HepG2 (cell line): ENCODE data around the gene SLC43A3. TPM values are rescaled to one million over a fixed set of nuclear protein-coding genes. Genes with fewer than 3 reads are reported as not detected.

Source experiments
- ATAC-seq: fragments of 200-7000 bp; cut with Tn5 transposase; 3 replicates; pipeline ENCODE4 v1.9.1; 2020; ENCODE audit warnings: mild to moderate bottlenecking, moderate library complexity
- BruUV-seq: library from RNA; stranded (reverse); fragments of 400-500 nt; replicated peaks from 2 replicates; lab custom pipeline; 2021; lab: Mats Ljungman, UMichigan
- CTCF ChIA-PET: fragments of 300-600 bp; formaldehyde crosslinking; extraction: SDS; loops from one replicate; lab custom pipeline; 2021; ENCODE audit warnings: low total read pairs, inconsistent platforms, low intra/inter-chr PET ratio; lab: Yijun Ruan, JAX
- POLR2A ChIA-PET: fragments of 350-600 bp; sonication (Branson Sonifier 250); formaldehyde crosslinking; loops from one replicate; lab custom pipeline; 2020; ENCODE audit warnings: antibody characterized with exemption, inconsistent platforms; lab: Yijun Ruan, JAX
- DNase-seq: peaks from one replicate; pipeline ENCODE4 v3.0.0-alpha.2; 2015; ENCODE audit warnings: low spot score
- FAIRE-seq: peaks from 3 replicates; lab custom pipeline; 2011; peaks lifted over from hg19 to GRCh38; lab: Jason Lieb, UNC
- H2AFZ ChIP-seq: one replicate; pipeline ENCODE4 v1.6.1; 2011; ENCODE audit warnings: low read length, inconsistent platforms
- H3K27ac ChIP-seq: fragments of 300-600 bp; 3 replicates; pipeline ENCODE4 v1.8.0; 2011; ENCODE audit warnings: mixed run types, mild to moderate bottlenecking, mixed read lengths, low read length, inconsistent platforms; ENCODE audit not compliant: insufficient read depth; ENCODE audit errors: extremely low read length
- H3K27me3 ChIP-seq, 2 experiments: fragments of 200-600 bp in 1 of 2; 2 replicates in 1 of 2; 3 replicates in 1 of 2; pipeline versions ENCODE4 v1.6.0 to v1.8.0; 2011; ENCODE audit warnings: low read length in 2 of 2, mild to moderate bottlenecking in 2 of 2, moderate library complexity in 2 of 2, inconsistent platforms in 1 of 2; ENCODE audit not compliant: insufficient read depth in 2 of 2, control insufficient read depth in 1 of 2
- H3K36me3 ChIP-seq, 2 experiments: fragments of 200-600 bp in 1 of 2; replicated peaks in 1 of 2; 2 replicates in 1 of 2; 3 replicates in 1 of 2; pipeline versions ENCODE4 v1.5.1 to v1.8.0; 2011; ENCODE audit warnings: low read length in 2 of 2, inconsistent platforms in 1 of 2; ENCODE audit not compliant: insufficient read depth in 2 of 2, control insufficient read depth in 1 of 2
- H3K4me1 ChIP-seq: 2 replicates; pipeline ENCODE4 v1.5.1; 2012; ENCODE audit warnings: low read length, inconsistent platforms; ENCODE audit not compliant: insufficient read depth
- H3K4me2 ChIP-seq: 2 replicates; pipeline ENCODE4 v1.6.0; 2011; ENCODE audit warnings: low read depth, low read length, inconsistent platforms
- H3K4me3 ChIP-seq, 3 experiments: fragments of 200-600 bp in 1 of 3; sonication (generic), shearing (Covaris generic) in 1 of 3; replicated peaks in 1 of 3; 2 replicates each; pipeline ENCODE4 v1.5.1; 2011 to 2016; ENCODE audit warnings: low read length in 3 of 3, inconsistent platforms in 2 of 3, low read depth in 2 of 3, mild to moderate bottlenecking in 2 of 3, control low read depth in 1 of 3, mixed read lengths in 1 of 3; ENCODE audit not compliant: insufficient read depth in 1 of 3
- H3K79me2 ChIP-seq: one replicate; pipeline ENCODE4 v1.6.1; 2011; ENCODE audit warnings: low read length, inconsistent platforms; ENCODE audit not compliant: insufficient read depth
- H3K9ac ChIP-seq: 2 replicates; pipeline ENCODE4 v1.6.0; 2011; ENCODE audit warnings: mild to moderate bottlenecking, low read depth, low read length, inconsistent platforms; ENCODE audit not compliant: insufficient read depth
- H3K9me3 ChIP-seq: 2 replicates; pipeline ENCODE4 v1.5.1; 2012; ENCODE audit warnings: mild to moderate bottlenecking, low read length
- H4K20me1 ChIP-seq: 2 replicates; pipeline ENCODE4 v1.6.0; 2011; ENCODE audit warnings: inconsistent platforms, mild to moderate bottlenecking, low read length, moderate library complexity; ENCODE audit not compliant: insufficient read depth
- FOXC1 ChIP-seq: sonication (generic); formaldehyde crosslinking; IDR thresholded peaks from 2 replicates; pipeline ENCODE4 v1.8.0; 2022; ENCODE audit warnings: mild to moderate bottlenecking, missing genetic modification reagents, borderline replicate concordance
- HINFP ChIP-seq: sonication (generic); formaldehyde crosslinking; IDR thresholded peaks from 2 replicates; pipeline ENCODE4 v1.4.0; 2020; ENCODE audit warnings: low read depth, mild to moderate bottlenecking, missing genetic modification reagents
- HNRNPUL1 ChIP-seq: fragments of 200-400 bp; formaldehyde crosslinking; IDR thresholded peaks from 2 replicates; pipeline ENCODE4 v1.6.1; 2017; ENCODE audit warnings: low read depth, mild to moderate bottlenecking, low read length, moderate library complexity
- LBX2 ChIP-seq: sonication (generic); formaldehyde crosslinking; IDR thresholded peaks from 2 replicates; pipeline ENCODE4 v1.5.0; 2020; ENCODE audit warnings: missing genetic modification reagents, mild to moderate bottlenecking, borderline replicate concordance
- POLR2A ChIP-seq, 2 experiments: IDR thresholded peaks; 2 replicates each; pipeline ENCODE4 v1.6.1; 2011; ENCODE audit warnings: low read depth in 2 of 2, low read length in 2 of 2, mild to moderate bottlenecking in 1 of 2, moderate library complexity in 1 of 2; ENCODE audit not compliant: insufficient read depth in 1 of 2
- TFDP2 ChIP-seq: sonication (generic); formaldehyde crosslinking; IDR thresholded peaks from 2 replicates; pipeline ENCODE4 v1.4.0; 2020; ENCODE audit warnings: missing genetic modification reagents
- TIGD3 ChIP-seq: sonication (generic); formaldehyde crosslinking; IDR thresholded peaks from 2 replicates; pipeline ENCODE4 v1.5.1; 2020; ENCODE audit warnings: mild to moderate bottlenecking, missing genetic modification reagents, borderline replicate concordance
- USF2 ChIP-seq, 2 experiments: sonication (generic) in 1 of 2; formaldehyde crosslinking in 1 of 2; IDR thresholded peaks; 2 replicates each; pipeline versions ENCODE4 v1.5.1 to v1.6.1; 2011 to 2020; ENCODE audit warnings: borderline replicate concordance in 1 of 2, low read depth in 1 of 2, low read length in 1 of 2, mild to moderate bottlenecking in 1 of 2, missing genetic modification reagents in 1 of 2, moderate library complexity in 1 of 2
- ZNF317 ChIP-seq: sonication (generic); formaldehyde crosslinking; IDR thresholded peaks from 2 replicates; pipeline ENCODE4 v1.5.0; 2020; ENCODE audit warnings: mild to moderate bottlenecking, missing genetic modification reagents
- WGBS: methylation state at CpG from one replicate; pipeline ENCODE4 v1.1.6; 2017; ENCODE audit warnings: low lambda C conversion rate; 5-methylcytosine and 5-hydroxymethylcytosine counted together
- in situ Hi-C: cut with HindIII; loops from 2 replicates; pipeline ENCODE4 v1.10.0; 2017; ENCODE audit warnings: low pct_unique_long_range_greater_than_20kb; ENCODE audit not compliant: extremely low pct_ligation_motif_present
- intact Hi-C: fragments of 100-400 bp; cut with micrococcal nuclease; formaldehyde crosslinking; loops from one replicate; pipeline ENCODE4 v1.10.0; 2022; ENCODE audit not compliant: unreplicated experiment
- polyA plus RNA-seq, 8 experiments: library from polyadenylated mRNA; depleted of rRNA in 3 of 8; stranded (reverse) in 7 of 8; unstranded in 1 of 8; fragments of >200 nt; fragmentation: Illumina TruSeq in 4 of 8; extraction: Trizol in 4 of 8; gene quantifications; 2 replicates each; pipeline versions ENCODE4 v1.2.1 to v1.2.3, GENCODE V29; 2011 to 2016; ENCODE audit warnings: low read depth in 4 of 8, missing spikeins in 1 of 8, mixed read lengths in 1 of 8; ENCODE audit not compliant: insufficient read depth in 1 of 8
- total RNA-seq, 5 experiments: library from RNA; depleted of rRNA; stranded (reverse); fragments of >200 nt; fragmentation: Illumina TruSeq; extraction: Trizol; gene quantifications; 2 replicates each; pipeline ENCODE4 v1.2.3, GENCODE V29; 2016; ENCODE audit warnings: low read depth in 1 of 5

The SLC43A3 gene
- total and polyA plus RNA-seq, 2 of the 13 experiments (the other 11 are each of a cell fraction or from before 2014, with no cell fraction given): 2.6 TPM; not detected in 1

- no peak for ATAC-seq
- Histone ChIP-seq H3K4me1 (peaks cover 46% of the 10 kb centered on the region), H3K9ac (no peak overlapping the region), H3K27me3 (no peaks in the 10 kb centered on the region)
- in situ Hi-C loops: no loop called here
- TF ChIP-seq LBX2 (CRISPR knock-in tag): no peak
- TF ChIP-seq POLR2A (IDR thresholded peaks at IDR 0.05; ENCODE audit: insufficient read depth in 1 of 2, low read depth in 2 of 2, low read length in 2 of 2): peak in 1 of 2 experiments; percentile 11; a peak in 1 of 4 replicates
- TF ChIP-seq, all 625 proteins: peak for 1
- CTCF ChIA-PET: no interaction called here
- no peak overlapping the region for H2AFZ ChIP-seq
- no TSS peak for BruUV-seq
- H3K4me3 ChIP-seq: no peak overlapping the region
- POLR2A ChIA-PET: no interaction called here
- H3K27ac ChIP-seq: no peak overlapping the region
- no peaks in the 10 kb centered on the region for H3K79me2 ChIP-seq
- DNase-seq (no peak), FAIRE-seq (no peak)
- 91% methylated on average over 5 of the region's 5 CpGs for WGBS
- intact Hi-C loops: no loop called here
- H3K36me3 ChIP-seq: no peaks in the 10 kb centered on the region
- no peak overlapping the region for H3K4me2 ChIP-seq
- no peaks in the 10 kb centered on the region for H4K20me1 ChIP-seq
- H3K9me3 ChIP-seq: no peaks in the 10 kb centered on the region
Observed at GRCh38 chr11:57475671-57476046, 48.7 kb upstream of the SLC43A3 start.

- BruUV-seq: no TSS peak
- in situ Hi-C loops: no loop called here
- ChIA-PET CTCF (no interaction called here), POLR2A (interaction anchor here (0.8 to 1.3 kb wide), 3 partner anchors 18 to 41 kb away, joined by 3 to 6 read pairs (median 3); no protein-coding TSS in a partner anchor)
- H4K20me1 ChIP-seq: no peaks in the 10 kb centered on the region
- peaks cover 42% of the 10 kb centered on the region for H3K4me1 ChIP-seq
- no peak for DNase-seq
- no peak for ATAC-seq
- FAIRE-seq: no peak
- no peak overlapping the region for H3K27ac ChIP-seq
- H3K27me3 ChIP-seq: no peaks in the 10 kb centered on the region
- H3K79me2 ChIP-seq: no peaks in the 10 kb centered on the region
- no peak overlapping the region for H3K9ac ChIP-seq
- H3K4me3 ChIP-seq: no peak overlapping the region
- no peak overlapping the region for H2AFZ ChIP-seq
- no peak overlapping the region for H3K4me2 ChIP-seq
- H3K36me3 ChIP-seq: no peaks in the 10 kb centered on the region
- intact Hi-C loops: no loop called here
- 50% methylated on average over 1 of the region's 1 CpG for WGBS
- H3K9me3 ChIP-seq: no peaks in the 10 kb centered on the region
- no peak for TF ChIP-seq ZNF317
- TF ChIP-seq USF2 (IDR thresholded peaks at IDR 0.05; ENCODE audit: low read depth, low read length): no peak
- no peak for TF ChIP-seq USF2 (CRISPR knock-in tag; IDR thresholded peaks at IDR 0.05; ENCODE audit: borderline replicate concordance)
- no peak for TF ChIP-seq HINFP (CRISPR knock-in tag)
- no peak for TF ChIP-seq LBX2 (CRISPR knock-in tag)
- no peak for TF ChIP-seq TIGD3
- TF ChIP-seq TFDP2 (CRISPR knock-in tag): no peak
- TF ChIP-seq FOXC1 (CRISPR knock-in tag): no peak
- TF ChIP-seq HNRNPUL1: no peak
Observed at GRCh38 chr11:57475191-57475590, 48.3 kb upstream of the SLC43A3 start.
